Measurements from ENCODE around the gene WDR27.

WDR27 gene

GRCh38 chr6:169701954-169702839 is at the start of gene WDR27, which contains the start of gene C6orf120:
Gene WDR27 (minus strand): TSS chr6:169702029. CDS start chr6:169689005, 13,024 bp downstream.
Gene C6orf120 (plus strand): TSS chr6:169702126. CDS start chr6:169702460, 334 bp downstream.
- peak; percentile 97 for DNase-seq

- DNase-seq = no peak
Observed at GRCh38 chr6:169746556-169746955, 44.7 kb upstream of the WDR27 start.

GRCh38 chr6:169745405-169745804 is 43.6 kb upstream of the WDR27 start:
- no peak for DNase-seq

GRCh38 chr6:169741344-169741743 is 39.5 kb upstream of the WDR27 start:
- no peak for DNase-seq

GRCh38 chr6:169738976-169739529 is 37.2 kb upstream of the WDR27 start:
- no peak for DNase-seq

- DNase-seq = no peak
Observed at GRCh38 chr6:169738204-169738975, 36.6 kb upstream of the WDR27 start.

GRCh38 chr6:169729961-169730360 is 28.1 kb upstream of the WDR27 start:
- DNase-seq = no peak

- no peak for DNase-seq
Observed at GRCh38 chr6:169726963-169727362, 25.1 kb upstream of the WDR27 start.

GRCh38 chr6:169726049-169726400 is 24.2 kb upstream of the WDR27 start:
- no peak for DNase-seq

GRCh38 chr6:169725125-169726048 is 23.6 kb upstream of the WDR27 start:
- peak; percentile 12 for DNase-seq

GRCh38 chr6:169724494-169725124 is 22.8 kb upstream of the WDR27 start, which contains the start of gene PHF10:
Gene PHF10 (minus strand): TSS chr6:169724500. CDS start chr6:169723931, 569 bp downstream.
- peak; percentile 79 for DNase-seq

- peak; percentile 50 for DNase-seq
Observed at GRCh38 chr6:169723991-169724493, 22.2 kb upstream of the WDR27 start.

- DNase-seq = peak; percentile 67
Observed at GRCh38 chr6:169723200-169723909, 21.5 kb upstream of the WDR27 start.

GRCh38 chr6:169722362-169723199 is 20.8 kb upstream of the WDR27 start:
- peak; percentile 47 for DNase-seq

- peak; percentile 17 for DNase-seq
Observed at GRCh38 chr6:169720207-169720855, 18.5 kb upstream of the WDR27 start.

- no peak for DNase-seq
Observed at GRCh38 chr6:169719117-169719516, 17.3 kb upstream of the WDR27 start.

GRCh38 chr6:169714595-169714994 is 12.8 kb upstream of the WDR27 start:
- no peak for DNase-seq

GRCh38 chr6:169714178-169714577 is 12.3 kb upstream of the WDR27 start:
- DNase-seq = no peak

GRCh38 chr6:169710009-169710408 is 8.2 kb upstream of the WDR27 start:
- no peak for DNase-seq
